Testis (tissue), 2 donors: ENCODE data around the gene CLN6.

Experiments used
- POLR2A ChIP-seq: fragments of 450-650 bp; IDR thresholded peaks from one replicate; pipeline ENCODE4 v1.6.1; 2017; ENCODE audit warnings: antibody characterized with exemption, mild to moderate bottlenecking, moderate library complexity
- TF ChIP-seq, protein P1 (sequence below), 3 experiments: fragments of 450-650 bp in 2 of 3; fragments of 200-600 bp in 1 of 3; sonication (generic) in 1 of 3; IDR thresholded peaks; one replicate each; pipeline ENCODE4 v1.5.1; 2016 to 2019; ENCODE audit warnings: antibody characterized with exemption in 3 of 3, mild to moderate bottlenecking in 2 of 3, moderate library complexity in 1 of 3

DNA sequence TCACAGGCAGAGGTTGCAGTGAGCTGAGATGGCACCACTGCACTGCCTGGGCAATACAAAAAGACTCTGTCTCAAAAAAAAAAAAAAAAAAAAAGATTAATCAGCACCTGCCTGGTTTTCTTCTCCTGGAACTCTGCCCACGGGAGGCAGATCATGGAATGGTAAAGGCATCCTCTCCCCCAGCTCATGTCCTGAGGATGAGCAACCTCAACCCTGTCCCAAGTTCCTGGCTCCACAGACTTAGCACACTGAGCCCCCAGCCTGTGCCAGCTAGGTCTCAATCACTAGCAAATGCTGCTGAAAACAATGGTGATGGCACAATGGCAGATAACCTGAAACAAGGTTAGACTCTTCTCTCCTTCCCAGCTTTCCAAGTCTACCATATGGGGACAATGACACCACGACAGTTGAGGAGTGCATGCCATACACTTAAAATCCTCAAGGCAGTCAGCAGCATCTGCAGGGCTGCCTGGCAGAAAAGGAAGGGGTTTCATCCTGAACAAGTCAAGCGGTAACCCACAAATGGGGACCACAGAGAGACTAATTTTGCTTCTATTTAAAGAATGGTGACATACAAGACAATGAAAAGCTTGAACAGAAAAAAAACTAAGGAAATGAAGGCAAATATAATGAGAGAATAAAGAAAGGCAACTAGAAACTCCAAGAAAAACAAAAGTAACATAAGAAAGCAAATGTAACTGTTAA, 4.8 kb downstream of the CLN6 start:
- TF ChIP-seq, protein P1, sequence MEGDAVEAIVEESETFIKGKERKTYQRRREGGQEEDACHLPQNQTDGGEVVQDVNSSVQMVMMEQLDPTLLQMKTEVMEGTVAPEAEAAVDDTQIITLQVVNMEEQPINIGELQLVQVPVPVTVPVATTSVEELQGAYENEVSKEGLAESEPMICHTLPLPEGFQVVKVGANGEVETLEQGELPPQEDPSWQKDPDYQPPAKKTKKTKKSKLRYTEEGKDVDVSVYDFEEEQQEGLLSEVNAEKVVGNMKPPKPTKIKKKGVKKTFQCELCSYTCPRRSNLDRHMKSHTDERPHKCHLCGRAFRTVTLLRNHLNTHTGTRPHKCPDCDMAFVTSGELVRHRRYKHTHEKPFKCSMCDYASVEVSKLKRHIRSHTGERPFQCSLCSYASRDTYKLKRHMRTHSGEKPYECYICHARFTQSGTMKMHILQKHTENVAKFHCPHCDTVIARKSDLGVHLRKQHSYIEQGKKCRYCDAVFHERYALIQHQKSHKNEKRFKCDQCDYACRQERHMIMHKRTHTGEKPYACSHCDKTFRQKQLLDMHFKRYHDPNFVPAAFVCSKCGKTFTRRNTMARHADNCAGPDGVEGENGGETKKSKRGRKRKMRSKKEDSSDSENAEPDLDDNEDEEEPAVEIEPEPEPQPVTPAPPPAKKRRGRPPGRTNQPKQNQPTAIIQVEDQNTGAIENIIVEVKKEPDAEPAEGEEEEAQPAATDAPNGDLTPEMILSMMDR (IDR thresholded peaks at IDR 0.05): no peak
- TF ChIP-seq POLR2A: no peak
